Brain pericyte (primary cell): ENCODE data around the gene CD8B.

Experiments used
- DNase-seq: peaks from one replicate; pipeline ENCODE4 v3.0.0-alpha.2; 2012; ENCODE audit warnings: low read depth, low spot score

The CD8B gene

GRCh38 chr2:86806059-86806857, 55.4 kb downstream of the CD8B start:
- no peak for DNase-seq

- no peak for DNase-seq
Observed at GRCh38 chr2:86800856-86801567, 60.7 kb downstream of the CD8B start.

GRCh38 chr2:86794861-86795260, 66.8 kb downstream of the CD8B start:
- DNase-seq = no peak

- no peak for DNase-seq
Observed at GRCh38 chr2:86793752-86794151, 67.9 kb downstream of the CD8B start.

- DNase-seq = no peak
Observed at GRCh38 chr2:86791573-86791972, 70.1 kb downstream of the CD8B start.

GRCh38 chr2:86790676-86791572, 70.8 kb downstream of the CD8B start, which contains the start of gene CD8A:
CD8A (minus strand) TSS chr2:86790913; CDS start chr2:86790825, 88 bp downstream.
- no peak for DNase-seq

- no peak for DNase-seq
Observed at GRCh38 chr2:86790134-86790675, 71.5 kb downstream of the CD8B start.

GRCh38 chr2:86789687-86790133, 72.0 kb downstream of the CD8B start:
- no peak for DNase-seq

- no peak for DNase-seq
Observed at GRCh38 chr2:86788881-86789686, 72.6 kb downstream of the CD8B start.

- DNase-seq = no peak
Observed at GRCh38 chr2:86788165-86788564, 73.5 kb downstream of the CD8B start.

- DNase-seq = no peak
Observed at GRCh38 chr2:86787736-86788135, 74.0 kb downstream of the CD8B start.

GRCh38 chr2:86786001-86786536, 75.6 kb downstream of the CD8B start:
- DNase-seq = no peak

GRCh38 chr2:86785456-86785855, 76.2 kb downstream of the CD8B start:
- no peak for DNase-seq

GRCh38 chr2:86783615-86784339, 77.9 kb downstream of the CD8B start:
- DNase-seq = no peak

- DNase-seq = no peak
Observed at GRCh38 chr2:86782748-86783147, 78.9 kb downstream of the CD8B start.

- no peak for DNase-seq
Observed at GRCh38 chr2:86781363-86781762, 80.3 kb downstream of the CD8B start.

- no peak for DNase-seq
Observed at GRCh38 chr2:86779971-86780370, 81.7 kb downstream of the CD8B start.

GRCh38 chr2:86778957-86779356, 82.7 kb downstream of the CD8B start:
- DNase-seq = no peak

GRCh38 chr2:86776532-86776931, 85.2 kb downstream of the CD8B start:
- no peak for DNase-seq

- DNase-seq = no peak
Observed at GRCh38 chr2:86775338-86775737, 86.3 kb downstream of the CD8B start.
